Colonic mucosa (tissue), 4 donors: ENCODE measurements around the gene GTSE1. TPM values are rescaled to one million over a fixed set of nuclear protein-coding genes. Genes with fewer than 3 reads are reported as not detected.
A peak's percentile ranks its signal among the peaks of the same experiment; 100 is the strongest.

Source experiments
- DNase-seq: peaks from one replicate; pipeline ENCODE4 v3.0.0-alpha.2; 2020
- H3K27ac ChIP-seq: fragments of 200-600 bp; one replicate; pipeline ENCODE4 v1.8.0; 2021
- H3K27me3 ChIP-seq: fragments of 200-600 bp; one replicate; pipeline ENCODE4 v1.8.0; 2021
- H3K36me3 ChIP-seq: fragments of 200-600 bp; one replicate; pipeline ENCODE4 v1.8.0; 2021
- H3K4me1 ChIP-seq: fragments of 200-600 bp; one replicate; pipeline ENCODE4 v1.8.0; 2021; ENCODE audit warnings: mild to moderate bottlenecking
- H3K4me3 ChIP-seq: fragments of 200-600 bp; one replicate; pipeline ENCODE4 v1.8.0; 2021
- H3K9ac ChIP-seq, 2 donors: one replicate each; pipeline ENCODE4 v1.7.0; 2013; ENCODE audit warnings: control low read depth in 2 of 2, low read depth in 2 of 2, low read length in 2 of 2
- H3K9me3 ChIP-seq: fragments of 200-600 bp; one replicate; pipeline ENCODE4 v1.8.0; 2021
- intact Hi-C: fragments of 100-400 bp; cut with DNase I; formaldehyde crosslinking; loops from one replicate; pipeline ENCODE4 v1.14.1; 2022
- total RNA-seq, 2 donors: library from RNA; stranded (reverse); fragmentation: NEBNext Ultra II Directional in 1 of 2; extraction: Animal tissue kit (Norgen Biotek cat#: 25700) in 1 of 2; gene quantifications; one replicate each; pipeline ENCODE4 v1.2.1, GENCODE V29; 2021
- TF ChIP-seq, protein P1 (sequence below): fragments of 200-600 bp; IDR thresholded peaks from one replicate; pipeline ENCODE4 v1.8.0; 2022; ENCODE audit warnings: antibody characterized with exemption, mild to moderate bottlenecking
- donor health status: healthy.
- donor health status: DM: no; HTN: no; CAD: no.
- donor health status: DM: no; HTN: no; CAD: no.

Gene GTSE1
- total RNA-seq, 2 donors from 2014 or later: 7.8 to 38.8 TPM

DNA sequence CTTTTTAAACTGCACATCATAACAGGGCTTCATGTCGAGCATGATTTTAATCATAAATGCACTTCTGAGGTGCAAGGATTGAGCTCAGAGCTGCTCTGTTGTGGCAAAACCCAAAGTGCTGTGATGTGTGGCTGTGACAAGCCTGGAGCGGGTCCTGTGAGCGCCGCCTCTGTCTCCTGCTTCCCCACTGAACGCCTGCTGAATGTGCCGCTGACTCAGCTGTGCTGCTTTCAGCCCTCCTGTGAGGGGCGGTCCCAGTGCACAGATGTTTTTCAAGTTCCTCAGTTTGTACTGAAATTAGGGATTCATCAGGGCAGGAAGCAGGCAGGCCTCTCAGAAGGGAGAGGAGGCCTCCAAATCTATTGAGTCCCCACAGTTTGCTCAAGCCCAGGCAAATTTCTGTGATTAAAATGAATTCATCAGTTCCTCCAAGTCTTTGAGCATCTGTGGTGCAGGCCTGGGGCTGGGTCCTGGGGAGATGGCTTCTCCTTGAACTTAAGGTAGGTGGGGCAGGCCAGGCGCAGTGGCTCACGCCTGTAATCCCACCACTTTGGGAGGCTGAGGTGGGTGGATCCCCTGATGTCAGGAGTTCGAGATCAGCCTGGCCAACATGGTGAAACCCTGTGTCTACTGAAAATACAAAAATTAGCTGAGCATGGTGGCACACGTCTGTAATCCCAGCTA lies 3.0 kb upstream of the GTSE1 start:
- H3K9ac ChIP-seq: no peak overlapping the region
- intact Hi-C loops: no loop called here
- no peak overlapping the region for H3K4me3 ChIP-seq
- H3K4me1 ChIP-seq: peaks cover 17% of the 10 kb centered on the region
- no peaks in the 10 kb centered on the region for H3K9me3 ChIP-seq
- H3K27me3 ChIP-seq: no peaks in the 10 kb centered on the region
- no peaks in the 10 kb centered on the region for H3K36me3 ChIP-seq
- TF ChIP-seq, protein P1, sequence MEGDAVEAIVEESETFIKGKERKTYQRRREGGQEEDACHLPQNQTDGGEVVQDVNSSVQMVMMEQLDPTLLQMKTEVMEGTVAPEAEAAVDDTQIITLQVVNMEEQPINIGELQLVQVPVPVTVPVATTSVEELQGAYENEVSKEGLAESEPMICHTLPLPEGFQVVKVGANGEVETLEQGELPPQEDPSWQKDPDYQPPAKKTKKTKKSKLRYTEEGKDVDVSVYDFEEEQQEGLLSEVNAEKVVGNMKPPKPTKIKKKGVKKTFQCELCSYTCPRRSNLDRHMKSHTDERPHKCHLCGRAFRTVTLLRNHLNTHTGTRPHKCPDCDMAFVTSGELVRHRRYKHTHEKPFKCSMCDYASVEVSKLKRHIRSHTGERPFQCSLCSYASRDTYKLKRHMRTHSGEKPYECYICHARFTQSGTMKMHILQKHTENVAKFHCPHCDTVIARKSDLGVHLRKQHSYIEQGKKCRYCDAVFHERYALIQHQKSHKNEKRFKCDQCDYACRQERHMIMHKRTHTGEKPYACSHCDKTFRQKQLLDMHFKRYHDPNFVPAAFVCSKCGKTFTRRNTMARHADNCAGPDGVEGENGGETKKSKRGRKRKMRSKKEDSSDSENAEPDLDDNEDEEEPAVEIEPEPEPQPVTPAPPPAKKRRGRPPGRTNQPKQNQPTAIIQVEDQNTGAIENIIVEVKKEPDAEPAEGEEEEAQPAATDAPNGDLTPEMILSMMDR: no peak
- H3K27ac ChIP-seq: no peak overlapping the region
- DNase-seq: no peak

DNA sequence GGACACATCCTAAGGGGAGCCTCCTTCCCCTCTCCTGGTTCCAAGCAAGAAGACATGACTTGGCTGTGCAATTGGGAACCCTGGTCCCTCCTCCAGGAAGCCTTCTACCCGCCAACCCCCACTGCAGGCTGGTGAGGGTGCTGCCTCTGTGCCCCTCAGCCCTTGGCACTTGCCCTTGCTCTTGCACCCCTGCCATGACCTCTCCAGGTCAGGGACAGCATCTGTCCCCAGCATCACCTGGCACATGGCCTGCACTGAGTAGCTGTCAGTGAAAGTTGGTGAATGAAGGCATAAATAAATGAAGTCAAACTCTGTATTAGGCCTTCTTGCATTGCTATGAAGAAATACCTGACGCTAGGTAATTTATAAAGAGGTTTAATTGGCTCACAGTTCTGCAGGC lies 1.9 kb upstream of the GTSE1 start:
- Histone ChIP-seq H3K27me3 (no peaks in the 10 kb centered on the region), H3K9ac (no peak overlapping the region), H3K36me3 (no peaks in the 10 kb centered on the region), H3K9me3 (no peaks in the 10 kb centered on the region), H3K4me1 (peaks cover 17% of the 10 kb centered on the region), H3K4me3 (no peak overlapping the region), H3K27ac (no peak overlapping the region)
- TF ChIP-seq, protein P1: no peak
- DNase-seq: no peak
- intact Hi-C loops: loop anchor here (5.0 kb wide), 1 partner anchor 47 kb away; no protein-coding TSS in a partner anchor

DNA sequence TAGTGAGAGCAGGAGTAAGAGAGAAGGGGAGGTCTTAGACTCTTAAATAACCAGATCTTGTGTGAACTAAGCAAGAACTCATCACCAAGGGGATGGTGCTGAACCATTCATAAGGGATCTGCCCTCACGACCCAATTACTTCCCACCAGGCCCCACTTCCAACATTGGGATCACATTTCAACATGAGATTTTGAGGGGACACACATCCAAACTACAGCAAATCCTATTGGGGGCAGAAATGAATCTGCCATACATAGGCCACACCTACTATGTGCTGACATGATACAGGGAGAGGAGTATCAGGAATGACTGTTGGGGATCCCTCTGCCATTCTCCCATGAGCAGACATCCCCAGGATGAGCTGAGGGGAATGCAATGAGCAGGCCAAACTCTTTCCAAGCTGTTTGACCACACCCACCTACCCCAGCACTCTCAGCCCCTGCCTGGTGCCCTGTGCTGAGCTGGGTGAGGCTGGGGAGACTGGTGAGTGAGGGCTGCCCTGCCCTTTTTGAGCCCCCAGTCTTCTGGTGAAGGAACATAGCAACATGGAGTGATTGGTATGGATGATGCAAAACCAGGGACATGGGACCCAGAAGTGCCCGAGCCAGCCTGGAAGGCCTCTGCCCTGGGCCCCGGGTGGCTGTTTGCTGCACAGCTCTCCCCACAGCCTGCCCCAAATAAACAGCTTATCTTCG lies 1.2 kb upstream of the GTSE1 start:
- Histone ChIP-seq H3K9ac (peak overlapping the region in 1 of 2 donors; percentile 86), H3K36me3 (no peaks in the 10 kb centered on the region), H3K4me3 (peak overlapping the region; percentile 78), H3K9me3 (no peaks in the 10 kb centered on the region), H3K27ac (peak overlapping the region; percentile 95), H3K4me1 (peaks cover 17% of the 10 kb centered on the region), H3K27me3 (no peaks in the 10 kb centered on the region)
- TF ChIP-seq, protein P1: no peak
- intact Hi-C loops: loop anchor here (5.0 kb wide), 1 partner anchor 48 kb away; no protein-coding TSS in a partner anchor
- DNase-seq: no peak

DNA sequence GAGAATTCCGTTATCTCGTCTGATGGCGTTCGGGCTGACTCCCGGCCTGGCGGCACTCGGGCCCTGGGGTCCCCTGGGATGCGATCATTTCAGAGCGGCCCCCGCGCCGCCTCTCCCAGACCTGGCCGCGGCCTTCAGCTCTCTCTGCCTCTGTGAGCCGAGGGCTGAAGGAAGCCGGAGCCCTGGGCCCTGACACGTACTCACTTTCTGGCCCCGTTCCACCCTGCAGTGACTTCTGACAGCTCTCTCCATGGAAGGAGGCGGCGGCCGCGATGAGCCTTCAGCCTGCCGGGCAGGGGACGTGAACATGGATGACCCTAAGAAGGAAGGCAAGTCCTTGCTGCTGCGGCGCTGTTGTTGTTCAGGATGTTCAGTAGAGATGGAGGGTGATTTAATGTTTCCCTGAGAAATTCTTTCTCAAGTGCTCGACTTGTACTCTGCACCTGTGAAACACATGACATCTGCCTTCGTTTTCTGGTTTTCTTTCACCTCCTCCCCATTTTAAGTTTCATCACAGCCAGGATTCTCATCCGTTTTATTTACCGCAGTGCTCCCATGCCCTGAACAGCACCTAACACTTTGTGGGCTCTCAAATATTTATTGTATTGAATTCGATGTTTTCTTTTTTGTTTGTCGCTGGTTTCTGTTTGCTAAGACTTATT lies 612 bp downstream of the GTSE1 start:
- peak overlapping the region; percentile 78 for H3K4me3 ChIP-seq
- H3K27ac ChIP-seq: no peak overlapping the region
- TF ChIP-seq, protein P1: no peak
- H3K9me3 ChIP-seq: no peaks in the 10 kb centered on the region
- intact Hi-C loops: loop anchor here (5.0 kb wide), 1 partner anchor 50 kb away; no protein-coding TSS in a partner anchor
- H3K9ac ChIP-seq: peak overlapping the region; percentile 6 to 46
- no peaks in the 10 kb centered on the region for H3K27me3 ChIP-seq
- peaks cover 17% of the 10 kb centered on the region for H3K4me1 ChIP-seq
- H3K36me3 ChIP-seq: no peaks in the 10 kb centered on the region
- DNase-seq: peak; percentile 38

- no peak for DNase-seq
- TF ChIP-seq, protein P1: no peak
- Histone ChIP-seq H3K4me3 (no peak overlapping the region), H3K9me3 (no peaks in the 10 kb centered on the region), H3K9ac (no peak overlapping the region), H3K4me1 (peaks cover 17% of the 10 kb centered on the region), H3K27me3 (no peaks in the 10 kb centered on the region), H3K36me3 (no peaks in the 10 kb centered on the region), H3K27ac (no peak overlapping the region)
- intact Hi-C loops: loop anchor here (5.0 kb wide), 1 partner anchor 52 kb away; no protein-coding TSS in a partner anchor
Observed at GRCh38 chr22:46299101-46299500, 2.4 kb downstream of the GTSE1 start.
